ENCODE measurements around the gene UNC80. TPM values are rescaled to one million over a fixed set of nuclear protein-coding genes. Genes with fewer than 3 reads are reported as not detected.
A peak's percentile ranks its signal among the peaks of the same experiment; 100 is the strongest.

Gene UNC80
- 2.5 and 2.8 TPM in 2 replicates for total RNA-seq
- long read RNA-seq, partial matches to known transcripts: 4 of 7 reads
- long read RNA-seq, other reads (novel, unspliced or antisense): 3 of 7 reads

DNA sequence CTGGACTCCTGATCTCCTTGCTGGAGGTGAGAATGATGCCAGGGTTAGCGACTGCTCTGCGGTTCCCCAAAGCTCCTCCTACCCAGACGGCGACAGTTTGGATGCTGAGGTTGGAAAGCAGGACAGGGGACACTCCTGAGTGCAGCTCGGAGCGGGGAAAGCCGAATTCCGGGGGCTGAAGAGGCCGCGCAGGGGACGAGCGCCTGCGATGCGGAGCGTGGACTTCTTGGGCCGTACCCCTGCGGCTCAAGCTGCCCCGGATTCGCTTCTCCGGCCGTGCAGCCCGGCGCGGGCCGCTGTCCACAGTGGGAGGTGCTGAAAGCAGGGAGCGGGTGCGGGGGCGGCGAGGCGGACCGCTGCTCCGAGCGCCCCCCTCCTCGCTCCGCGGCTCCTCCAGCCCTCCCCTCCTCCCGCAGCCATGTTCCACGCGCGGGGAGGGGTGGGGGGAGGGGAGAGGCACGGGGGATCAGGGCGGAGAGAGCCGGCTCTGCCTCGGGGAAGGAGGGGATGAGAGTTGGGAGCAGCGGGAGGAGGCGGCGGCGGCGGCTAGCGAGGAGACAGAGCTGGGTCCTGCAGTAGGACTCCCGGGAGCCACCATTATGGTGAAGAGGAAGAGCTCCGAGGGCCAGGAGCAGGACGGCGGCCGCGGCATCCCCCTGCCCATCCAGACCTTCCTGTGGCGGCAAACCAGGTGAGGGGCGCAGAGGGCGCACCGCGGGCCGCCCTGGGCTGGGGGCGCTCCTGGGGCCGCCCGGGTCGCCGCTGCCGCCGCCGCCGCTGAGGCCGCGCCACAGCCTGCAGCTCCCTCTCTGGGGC lies at the start of gene UNC80:
Gene UNC80 (plus strand): TSS at position 359 of the 816 bp plus-strand sequence. CDS start 241 bp downstream, at position 600.
- peak within 1 kb of the TSS; percentile 13 for H3K27ac Mint-ChIP-seq (ENCODE audit: unreplicated experiment)
- peaks cover 21% of the 10 kb centered on the region for H3K4me1 Mint-ChIP-seq
- H3K4me3 Mint-ChIP-seq: peak within 1 kb of the TSS; percentile 86
- no peaks in the 10 kb centered on the region for H3K36me3 Mint-ChIP-seq (ENCODE audit: low read depth)
- TF ChIP-seq, protein P1, sequence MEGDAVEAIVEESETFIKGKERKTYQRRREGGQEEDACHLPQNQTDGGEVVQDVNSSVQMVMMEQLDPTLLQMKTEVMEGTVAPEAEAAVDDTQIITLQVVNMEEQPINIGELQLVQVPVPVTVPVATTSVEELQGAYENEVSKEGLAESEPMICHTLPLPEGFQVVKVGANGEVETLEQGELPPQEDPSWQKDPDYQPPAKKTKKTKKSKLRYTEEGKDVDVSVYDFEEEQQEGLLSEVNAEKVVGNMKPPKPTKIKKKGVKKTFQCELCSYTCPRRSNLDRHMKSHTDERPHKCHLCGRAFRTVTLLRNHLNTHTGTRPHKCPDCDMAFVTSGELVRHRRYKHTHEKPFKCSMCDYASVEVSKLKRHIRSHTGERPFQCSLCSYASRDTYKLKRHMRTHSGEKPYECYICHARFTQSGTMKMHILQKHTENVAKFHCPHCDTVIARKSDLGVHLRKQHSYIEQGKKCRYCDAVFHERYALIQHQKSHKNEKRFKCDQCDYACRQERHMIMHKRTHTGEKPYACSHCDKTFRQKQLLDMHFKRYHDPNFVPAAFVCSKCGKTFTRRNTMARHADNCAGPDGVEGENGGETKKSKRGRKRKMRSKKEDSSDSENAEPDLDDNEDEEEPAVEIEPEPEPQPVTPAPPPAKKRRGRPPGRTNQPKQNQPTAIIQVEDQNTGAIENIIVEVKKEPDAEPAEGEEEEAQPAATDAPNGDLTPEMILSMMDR (conservative IDR thresholded peaks at IDR 0.05): no peak
- peaks cover 9% of the 10 kb centered on the region for H3K27me3 Mint-ChIP-seq (ENCODE audit: low read depth)
- peak; percentile 89 for DNase-seq (ENCODE audit: low read depth, low spot score)
- H3K9me3 Mint-ChIP-seq: no peaks in the 10 kb centered on the region

DNA sequence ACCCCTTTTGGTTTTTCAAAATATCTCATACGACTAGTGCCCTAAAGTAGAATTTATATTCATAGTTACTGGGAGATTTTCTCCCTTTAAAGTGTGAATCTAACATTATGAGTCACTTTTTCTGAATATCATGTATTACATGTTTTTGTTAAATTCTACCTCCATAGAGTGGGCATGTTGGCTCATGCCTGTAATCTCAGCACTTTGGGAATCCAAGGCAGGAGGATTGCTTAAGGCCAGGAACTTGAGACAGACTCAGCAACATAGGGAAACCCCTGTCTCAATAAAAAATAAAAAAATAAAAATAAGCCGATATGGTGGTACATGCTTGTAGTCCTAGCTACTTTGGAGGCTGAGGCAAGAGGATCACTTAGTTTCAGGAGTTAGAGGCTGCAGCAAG lies 45.3 kb upstream of the UNC80 start:
- Mint-ChIP-seq H3K27me3 (ENCODE audit: low read depth) (no peaks in the 10 kb centered on the region), H3K4me1 (no peaks in the 10 kb centered on the region), H3K9me3 (peaks cover 2% of the 10 kb centered on the region), H3K4me3 (no peak overlapping the region), H3K36me3 (ENCODE audit: low read depth) (peaks cover 27% of the 10 kb centered on the region), H3K27ac (ENCODE audit: unreplicated experiment) (no peak overlapping the region)
- no peak for DNase-seq (ENCODE audit: low read depth, low spot score)
- TF ChIP-seq, protein P1 (conservative IDR thresholded peaks at IDR 0.05): no peak

DNA sequence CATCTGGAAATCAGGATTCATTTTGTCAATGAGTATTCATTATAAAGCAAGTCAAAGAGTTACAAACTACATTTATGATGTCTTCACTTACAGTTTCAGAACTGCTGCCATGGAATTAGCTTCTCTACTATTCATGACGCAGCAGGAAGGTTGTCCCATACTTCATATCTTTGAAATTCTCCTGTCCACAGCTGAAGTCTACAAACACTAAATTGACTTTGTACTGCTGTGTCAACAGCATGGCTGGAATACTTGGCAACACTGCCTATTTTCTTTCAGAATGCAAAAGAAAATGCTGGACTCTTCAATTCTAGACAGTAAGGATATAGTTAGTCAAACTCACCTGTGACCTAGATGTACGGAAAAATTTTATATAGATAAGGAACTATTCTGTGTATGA lies 44.6 kb upstream of the UNC80 start:
- DNase-seq (ENCODE audit: low read depth, low spot score): no peak
- H3K27ac Mint-ChIP-seq (ENCODE audit: unreplicated experiment): no peak overlapping the region
- H3K4me1 Mint-ChIP-seq: no peaks in the 10 kb centered on the region
- H3K4me3 Mint-ChIP-seq: no peak overlapping the region
- peaks cover 2% of the 10 kb centered on the region for H3K9me3 Mint-ChIP-seq
- peaks cover 31% of the 10 kb centered on the region for H3K36me3 Mint-ChIP-seq (ENCODE audit: low read depth)
- H3K27me3 Mint-ChIP-seq (ENCODE audit: low read depth): no peaks in the 10 kb centered on the region
- TF ChIP-seq, protein P1 (conservative IDR thresholded peaks at IDR 0.05): no peak

- no peak for DNase-seq (ENCODE audit: low read depth, low spot score)
- no peaks in the 10 kb centered on the region for H3K27me3 Mint-ChIP-seq (ENCODE audit: low read depth)
- H3K4me1 Mint-ChIP-seq: no peaks in the 10 kb centered on the region
- TF ChIP-seq, protein P1 (conservative IDR thresholded peaks at IDR 0.05): no peak
- H3K27ac Mint-ChIP-seq (ENCODE audit: unreplicated experiment): no peak overlapping the region
- peaks cover 4% of the 10 kb centered on the region for H3K36me3 Mint-ChIP-seq (ENCODE audit: low read depth)
- H3K9me3 Mint-ChIP-seq: no peaks in the 10 kb centered on the region
- no peak overlapping the region for H3K4me3 Mint-ChIP-seq
These were observed 36.8 kb upstream of the UNC80 start for GRCh38 chr2:209734805-209735204.

GRCh38 chr2:209741953-209742352 lies 29.7 kb upstream of the UNC80 start:
- no peak overlapping the region for H3K4me3 Mint-ChIP-seq
- no peaks in the 10 kb centered on the region for H3K27me3 Mint-ChIP-seq (ENCODE audit: low read depth)
- H3K4me1 Mint-ChIP-seq: no peaks in the 10 kb centered on the region
- H3K9me3 Mint-ChIP-seq: no peaks in the 10 kb centered on the region
- DNase-seq (ENCODE audit: low read depth, low spot score): no peak
- TF ChIP-seq, protein P1 (conservative IDR thresholded peaks at IDR 0.05): no peak
- no peaks in the 10 kb centered on the region for H3K36me3 Mint-ChIP-seq (ENCODE audit: low read depth)
- H3K27ac Mint-ChIP-seq (ENCODE audit: unreplicated experiment): no peak overlapping the region

Measured in neural crest cell (in vitro differentiated cells).